ENCODE measurements around the gene CCDC91.

DNA sequence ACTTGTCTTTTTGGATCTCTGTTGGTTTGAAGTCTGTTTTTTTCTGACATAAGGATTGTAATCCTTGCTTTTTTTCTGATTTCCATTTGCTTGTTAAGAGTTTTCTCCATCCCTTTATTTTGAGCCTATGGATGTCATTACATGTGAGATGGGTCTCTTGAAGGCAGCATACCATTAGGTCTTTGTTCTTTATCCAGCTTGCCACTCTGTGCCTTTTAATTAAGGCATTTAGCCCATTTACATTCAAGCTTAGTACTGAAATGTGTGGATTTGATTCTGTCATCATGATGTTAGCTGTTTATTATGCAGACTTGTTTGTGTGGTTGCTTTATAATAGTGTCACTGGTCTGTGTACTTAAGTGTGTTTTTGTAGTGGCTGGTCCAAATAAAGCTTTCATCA, 100.0 kb downstream of the CCDC91 start:
- TF ChIP-seq, protein P1, sequence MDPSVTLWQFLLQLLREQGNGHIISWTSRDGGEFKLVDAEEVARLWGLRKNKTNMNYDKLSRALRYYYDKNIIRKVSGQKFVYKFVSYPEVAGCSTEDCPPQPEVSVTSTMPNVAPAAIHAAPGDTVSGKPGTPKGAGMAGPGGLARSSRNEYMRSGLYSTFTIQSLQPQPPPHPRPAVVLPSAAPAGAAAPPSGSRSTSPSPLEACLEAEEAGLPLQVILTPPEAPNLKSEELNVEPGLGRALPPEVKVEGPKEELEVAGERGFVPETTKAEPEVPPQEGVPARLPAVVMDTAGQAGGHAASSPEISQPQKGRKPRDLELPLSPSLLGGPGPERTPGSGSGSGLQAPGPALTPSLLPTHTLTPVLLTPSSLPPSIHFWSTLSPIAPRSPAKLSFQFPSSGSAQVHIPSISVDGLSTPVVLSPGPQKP (IDR thresholded peaks at IDR 0.05; ENCODE audit: low read depth, low read length), result no peak
- TF ChIP-seq NPAS2 (CRISPR knock-in tag; IDR thresholded peaks at IDR 0.05; ENCODE audit: borderline replicate concordance), result no peak
- TF ChIP-seq POLR2A (IDR thresholded peaks at IDR 0.05; ENCODE audit: low read length), result no peak
- no peak for TF ChIP-seq EP300 (IDR thresholded peaks at IDR 0.05)
- no peak for TF ChIP-seq CHD4 (IDR thresholded peaks at IDR 0.05; ENCODE audit: borderline replicate concordance)
- TF ChIP-seq CTCF (IDR thresholded peaks at IDR 0.05), result no peak
- TF ChIP-seq, protein P2, sequence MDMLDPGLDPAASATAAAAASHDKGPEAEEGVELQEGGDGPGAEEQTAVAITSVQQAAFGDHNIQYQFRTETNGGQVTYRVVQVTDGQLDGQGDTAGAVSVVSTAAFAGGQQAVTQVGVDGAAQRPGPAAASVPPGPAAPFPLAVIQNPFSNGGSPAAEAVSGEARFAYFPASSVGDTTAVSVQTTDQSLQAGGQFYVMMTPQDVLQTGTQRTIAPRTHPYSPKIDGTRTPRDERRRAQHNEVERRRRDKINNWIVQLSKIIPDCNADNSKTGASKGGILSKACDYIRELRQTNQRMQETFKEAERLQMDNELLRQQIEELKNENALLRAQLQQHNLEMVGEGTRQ (IDR thresholded peaks at IDR 0.05), result no peak
- TF ChIP-seq CHD2 (IDR thresholded peaks at IDR 0.05; ENCODE audit: low read length, partially characterized antibody), result no peak
- no peak for TF ChIP-seq RCOR1 (IDR thresholded peaks at IDR 0.05; ENCODE audit: low read depth, low read length)
- TF ChIP-seq CBX2 (IDR thresholded peaks at IDR 0.05; ENCODE audit: borderline replicate concordance, low read depth), result no peak
- TF ChIP-seq RFX5 (IDR thresholded peaks at IDR 0.05), result no peak
- TF ChIP-seq EHF (CRISPR knock-in tag; IDR thresholded peaks at IDR 0.05), result no peak
- no peak for TF ChIP-seq FOXS1 (CRISPR knock-in tag; IDR thresholded peaks at IDR 0.05)

Data from A549 (cell line).